ENCODE measurements around the gene MAU2. TPM values are rescaled to one million over a fixed set of nuclear protein-coding genes. Genes with fewer than 3 reads are reported as not detected.
"Not testable (repeated sequence)": the region's sequence is repeated elsewhere in the genome, so short reads cannot be mapped to it uniquely, and the experiment has no call there.

The MAU2 gene
- total and polyA plus RNA-seq, 5 experiments from 2014 or later = 20.3 to 172 (median 24.3) TPM

DNA sequence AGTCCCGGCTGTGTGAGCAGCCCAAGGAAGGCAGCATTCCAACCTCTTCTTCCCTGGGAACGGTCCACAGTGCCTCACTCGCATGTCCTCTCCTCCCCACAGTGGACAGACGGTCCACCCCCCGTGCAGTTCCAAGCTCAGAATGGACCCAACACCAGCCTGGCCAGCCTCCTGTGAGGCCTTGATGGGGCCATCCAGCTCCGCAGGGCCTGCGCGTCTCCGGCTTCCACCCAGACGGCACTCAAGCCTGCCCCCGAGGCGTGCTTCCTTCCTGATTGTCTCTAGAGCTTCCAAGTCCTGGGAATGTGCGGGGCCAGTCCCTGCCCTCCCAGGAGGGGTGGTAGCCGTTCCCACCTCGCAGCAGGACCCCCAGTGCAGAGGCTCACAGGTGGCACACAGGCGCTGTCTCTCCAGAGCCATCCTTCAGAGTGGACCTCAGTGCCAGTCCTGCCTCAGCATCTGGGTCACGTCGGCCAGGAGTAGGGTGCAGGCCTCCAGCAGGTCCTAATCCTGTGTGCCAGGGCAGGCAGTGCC, 35.0 kb downstream of the MAU2 start:
- no peaks in the 10 kb centered on the region for H3K9me3 Mint-ChIP-seq
- H3K36me3 Mint-ChIP-seq = peaks cover 0 to 33% (median 6%) of the 10 kb centered on the region in 3 donors
- DNase-seq = no peak
- no peaks in the 10 kb centered on the region for H3K27me3 Mint-ChIP-seq
- H3K4me1 Mint-ChIP-seq = peaks cover 10 to 25% (median 14%) of the 10 kb centered on the region in 4 donors
- ATAC-seq = no peak
- H3K4me3 Mint-ChIP-seq = no peak overlapping the region
- H3K27ac Mint-ChIP-seq = no peak overlapping the region
- POLR2A ChIA-PET = no interaction called here

DNA sequence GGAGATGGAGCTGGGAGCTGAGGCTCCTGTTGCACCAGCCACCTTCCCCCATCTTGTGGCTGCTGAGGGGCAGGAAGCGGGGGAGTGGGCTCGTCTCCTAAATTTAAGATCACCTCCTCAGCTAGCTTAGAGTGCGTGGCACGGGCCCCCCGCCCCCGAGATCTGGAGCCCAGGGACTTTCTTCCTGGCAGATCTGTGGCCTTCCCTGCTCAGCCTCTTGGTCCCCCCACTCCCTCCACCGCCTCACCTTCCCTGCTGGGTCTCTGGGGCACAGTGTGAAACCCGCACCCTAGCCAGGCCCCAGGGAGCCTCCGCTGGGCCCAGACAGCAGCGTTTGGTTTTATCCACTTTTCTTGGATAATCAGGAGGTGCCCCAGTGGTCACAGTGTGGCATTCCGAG, 35.9 kb downstream of the MAU2 start:
- DNase-seq = no peak
- POLR2A ChIA-PET = no interaction called here
- Mint-ChIP-seq H3K36me3 (peaks cover 0 to 29% (median 6%) of the 10 kb centered on the region in 3 donors), H3K4me3 (no peak overlapping the region), H3K27me3 (no peaks in the 10 kb centered on the region), H3K27ac (no peak overlapping the region), H3K9me3 (no peaks in the 10 kb centered on the region), H3K4me1 (peaks cover 18 to 33% (median 20%) of the 10 kb centered on the region in 4 donors)
- ATAC-seq = no peak

- Mint-ChIP-seq H3K9me3 (no peaks in the 10 kb centered on the region), H3K27me3 (no peaks in the 10 kb centered on the region), H3K27ac (peak overlapping the region in 7 of 10 donors; percentile 5 to 78 (median 49)), H3K36me3 (peaks cover 0 to 25% (median 5%) of the 10 kb centered on the region in 3 donors), H3K4me3 (no peak overlapping the region), H3K4me1 (peaks cover 20 to 38% (median 25%) of the 10 kb centered on the region in 4 donors)
- POLR2A ChIA-PET = interaction anchor here (0.7 to 1.3 kb wide), 3 partner anchors 28 to 132 kb away, joined by 3 to 7 read pairs (median 5); no protein-coding TSS in a partner anchor
- DNase-seq (no peak), ATAC-seq (no peak)
Observed at GRCh38 chr19:19356901-19357566, 36.4 kb downstream of the MAU2 start.

DNA sequence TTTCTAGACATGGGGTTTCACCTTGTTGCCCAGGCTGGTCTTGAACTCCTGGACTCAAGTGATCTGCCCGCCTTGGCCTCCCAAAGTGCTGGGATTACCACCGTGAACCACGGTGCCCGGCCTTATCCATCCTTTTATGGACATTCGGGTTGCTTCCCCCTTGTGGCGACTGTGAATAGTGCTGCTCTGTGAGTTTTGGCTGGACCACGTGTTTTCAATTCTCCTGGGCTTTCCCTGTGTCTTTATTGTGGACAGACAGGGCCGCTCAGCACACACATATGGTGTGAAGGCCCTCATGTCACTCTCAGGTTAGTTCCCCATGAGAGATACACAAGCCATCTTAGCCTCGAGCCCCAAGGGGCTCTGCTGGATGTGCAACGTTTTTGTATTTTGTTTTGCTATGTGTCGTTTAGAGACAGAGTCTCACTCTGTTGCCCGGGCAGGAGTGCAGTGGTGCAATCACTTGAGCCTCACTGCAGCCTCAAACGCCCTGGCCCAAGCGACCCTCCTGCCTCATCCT, 40.5 kb downstream of the MAU2 start:
- Mint-ChIP-seq H3K27me3 (no peaks in the 10 kb centered on the region), H3K27ac (peak overlapping the region in 9 of 10 donors; percentile 28 to 86 (median 64)), H3K9me3 (no peaks in the 10 kb centered on the region), H3K4me3 (peak overlapping the region; percentile 12 to 62 (median 49)), H3K4me1 (peaks cover 21 to 52% (median 38%) of the 10 kb centered on the region in 4 donors), H3K36me3 (peaks cover 0 to 8% (median 0%) of the 10 kb centered on the region in 3 donors)
- POLR2A ChIA-PET = interaction anchor here (0.6 to 10.5 kb wide), 2 partner anchors 128 to 307 kb away, joined by 6 to 131 read pairs; no protein-coding TSS in a partner anchor
- DNase-seq (peak; percentile 37 to 78 (median 64)), ATAC-seq (peak; percentile 46 to 60)

- Mint-ChIP-seq H3K4me3 (peak overlapping the region in 4 of 10 donors; percentile 0 to 50 (median 40)), H3K9me3 (no peaks in the 10 kb centered on the region), H3K27me3 (no peaks in the 10 kb centered on the region), H3K27ac (peak overlapping the region in 5 of 10 donors; percentile 34 to 86 (median 60)), H3K4me1 (peaks cover 24 to 58% (median 45%) of the 10 kb centered on the region in 4 donors), H3K36me3 (peaks cover 0 to 6% (median 0%) of the 10 kb centered on the region in 3 donors)
- ATAC-seq (no peak), DNase-seq (no peak)
- POLR2A ChIA-PET = interaction anchor here (0.8 to 10.5 kb wide), 2 partner anchors 48 to 127 kb away, joined by 4 to 131 read pairs; no protein-coding TSS in a partner anchor
Observed at GRCh38 chr19:19362075-19362474, 41.4 kb downstream of the MAU2 start.

GRCh38 chr19:19366434-19367396, 46.1 kb downstream of the MAU2 start:
- Mint-ChIP-seq H3K4me1 (peaks cover 8 to 28% (median 24%) of the 10 kb centered on the region in 4 donors), H3K4me3 (peak overlapping the region; percentile 28 to 82 (median 62)), H3K27me3 (no peaks in the 10 kb centered on the region), H3K9me3 (no peaks in the 10 kb centered on the region), H3K27ac (peak overlapping the region in 9 of 10 donors; percentile 29 to 90 (median 87)), H3K36me3 (no peaks in the 10 kb centered on the region)
- peak; percentile 63 to 78 for ATAC-seq
- POLR2A ChIA-PET = interaction anchor here (0.6 to 10.5 kb wide), 6 partner anchors 8 to 123 kb away, joined by 3 to 131 read pairs (median 7); partner anchors contain the start of gene GATAD2A
- DNase-seq = peak; percentile 42 to 86 (median 65)

DNA sequence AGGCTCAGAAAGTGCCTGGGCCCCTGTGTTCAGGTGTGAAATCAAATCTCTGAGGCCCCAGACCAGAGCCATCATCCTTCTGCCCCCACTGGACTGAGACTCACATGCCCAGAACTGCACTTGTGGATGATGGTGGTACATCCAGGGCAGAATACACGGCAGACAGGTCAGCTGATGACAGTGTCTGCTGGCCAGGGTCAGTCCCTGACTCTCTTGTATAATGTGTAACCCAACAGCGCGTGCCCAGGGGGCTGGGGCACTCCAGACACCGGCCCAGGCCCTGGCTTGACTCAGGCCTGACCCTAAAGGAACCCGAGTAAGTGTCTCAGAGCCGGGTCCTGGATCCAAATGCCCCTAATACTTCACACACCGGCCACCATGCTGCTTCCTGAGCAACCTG, 47.5 kb downstream of the MAU2 start:
- H3K9me3 Mint-ChIP-seq = no peaks in the 10 kb centered on the region
- POLR2A ChIA-PET = interaction anchor here (0.6 to 10.5 kb wide), 4 partner anchors 37 to 121 kb away, joined by 3 to 131 read pairs (median 7); partner anchors contain the start of gene GATAD2A
- H3K27ac Mint-ChIP-seq = peak overlapping the region in 1 of 10 donors; percentile 36

GRCh38 chr19:19371059-19371458, 50.4 kb downstream of the MAU2 start:
- H3K9me3 Mint-ChIP-seq = no peaks in the 10 kb centered on the region
- H3K27ac Mint-ChIP-seq = peak overlapping the region in 2 of 10 donors; percentile 44 to 48
- H3K4me1 Mint-ChIP-seq = peaks cover 6 to 24% (median 17%) of the 10 kb centered on the region in 4 donors
- POLR2A ChIA-PET = interaction anchor here (10.5 kb wide), 1 partner anchor 118 kb away, joined by 131 read pairs; no protein-coding TSS in a partner anchor
- DNase-seq (no peak), ATAC-seq (no peak)
- H3K4me3 Mint-ChIP-seq = no peak overlapping the region
- no peaks in the 10 kb centered on the region for H3K27me3 Mint-ChIP-seq
- H3K36me3 Mint-ChIP-seq = no peaks in the 10 kb centered on the region

More for the DNA sequence above, 47.5 kb downstream of the MAU2 start:
- H3K27me3 Mint-ChIP-seq = no peaks in the 10 kb centered on the region
- peaks cover 10 to 34% (median 25%) of the 10 kb centered on the region in 4 donors for H3K4me1 Mint-ChIP-seq
- H3K4me3 Mint-ChIP-seq = peak overlapping the region in 1 of 10 donors; percentile 14
- H3K36me3 Mint-ChIP-seq = no peaks in the 10 kb centered on the region
- no peak for ATAC-seq
- DNase-seq = no peak

- ATAC-seq (peak; percentile 67 to 85), DNase-seq (peak in 3 of 10 donors; percentile 25 to 31 (median 26))
- Mint-ChIP-seq H3K4me3 (peak overlapping the region; percentile 12 to 74 (median 64)), H3K36me3 (no peaks in the 10 kb centered on the region), H3K9me3 (no peaks in the 10 kb centered on the region), H3K4me1 (peaks cover 4 to 15% (median 10%) of the 10 kb centered on the region in 4 donors), H3K27ac (peak overlapping the region; percentile 25 to 94 (median 91)), H3K27me3 (no peaks in the 10 kb centered on the region)
- POLR2A ChIA-PET = interaction anchor here (0.6 to 2.7 kb wide), 6 partner anchors 8 to 116 kb away, joined by 3 to 12 read pairs (median 5); partner anchors contain the start of gene GATAD2A
Observed at GRCh38 chr19:19372656-19373416, 52.2 kb downstream of the MAU2 start.

DNA sequence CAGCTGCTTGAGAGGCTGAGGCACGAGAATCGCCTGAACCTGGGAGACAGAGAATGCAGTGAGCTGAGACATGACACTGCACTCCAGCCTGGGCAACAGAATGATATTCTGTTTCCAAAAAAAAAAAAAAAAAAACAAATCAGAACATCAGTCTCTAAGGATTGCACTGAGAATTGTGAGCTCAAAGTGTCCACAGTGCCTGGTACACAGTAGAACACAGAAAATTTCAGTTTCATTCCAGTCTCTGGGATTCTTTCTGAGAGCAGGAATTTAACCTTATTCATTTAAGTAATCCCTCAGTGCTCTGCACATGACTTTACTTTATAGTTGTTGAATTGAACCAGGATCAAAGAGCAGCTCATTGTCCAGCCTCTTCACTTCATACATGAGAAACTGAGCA, 58.9 kb downstream of the MAU2 start:
- POLR2A ChIA-PET = no interaction called here
- no peak for DNase-seq
- Mint-ChIP-seq H3K9me3 (no peaks in the 10 kb centered on the region), H3K36me3 (no peaks in the 10 kb centered on the region), H3K4me3 (no peak overlapping the region), H3K4me1 (peaks cover 0 to 8% (median 4%) of the 10 kb centered on the region in 4 donors), H3K27me3 (no peaks in the 10 kb centered on the region), H3K27ac (no peak overlapping the region)
- ATAC-seq = no peak

GRCh38 chr19:19380316-19380715, 59.7 kb downstream of the MAU2 start:
- not testable (repeated sequence) for H3K4me3 Mint-ChIP-seq, H3K27ac Mint-ChIP-seq, H3K36me3 Mint-ChIP-seq, H3K4me1 Mint-ChIP-seq, ATAC-seq, H3K27me3 Mint-ChIP-seq, H3K9me3 Mint-ChIP-seq, DNase-seq
- POLR2A ChIA-PET = interaction anchor here (0.6 kb wide), 1 partner anchor 579 kb away, joined by 3 read pairs; no protein-coding TSS in a partner anchor
